ENCODE results near the gene ATP2A1.
"Not testable (repeated sequence)": the region's sequence is repeated elsewhere in the genome, so short reads cannot be mapped to it uniquely, and the experiment has no call there.

The ATP2A1 gene

GRCh38 chr16:28913946-28914724, 35.8 kb downstream of the ATP2A1 start:
- DNase-seq, result no peak

- no peak for DNase-seq
These were observed 36.9 kb downstream of the ATP2A1 start for GRCh38 chr16:28915181-28915580.

- no peak for DNase-seq
These were observed 38.8 kb downstream of the ATP2A1 start for GRCh38 chr16:28917095-28917494.

- DNase-seq, result no peak
These were observed 40.4 kb downstream of the ATP2A1 start for GRCh38 chr16:28918698-28919097.

GRCh38 chr16:28923231-28923587, 44.9 kb downstream of the ATP2A1 start:
- no peak for DNase-seq

GRCh38 chr16:28923652-28924398, 45.5 kb downstream of the ATP2A1 start:
- no peak for DNase-seq

GRCh38 chr16:28924399-28924761, 46.1 kb downstream of the ATP2A1 start:
- no peak for DNase-seq

GRCh38 chr16:28924762-28925385, 46.6 kb downstream of the ATP2A1 start, which contains the start of gene RABEP2:
Gene RABEP2 (minus strand): TSS chr16:28925238. CDS start chr16:28925163, 75 bp downstream.
- DNase-seq, result peak; percentile 98 to 99

GRCh38 chr16:28925386-28926228, 47.3 kb downstream of the ATP2A1 start:
- peak; percentile 80 to 82 for DNase-seq

- not testable (repeated sequence) for DNase-seq
These were observed 48.0 kb downstream of the ATP2A1 start for GRCh38 chr16:28926284-28926683.

- no peak for DNase-seq
These were observed 49.5 kb downstream of the ATP2A1 start for GRCh38 chr16:28927815-28928214.

GRCh38 chr16:28930203-28930602, 51.9 kb downstream of the ATP2A1 start:
- no peak for DNase-seq

- no peak for DNase-seq
These were observed 52.4 kb downstream of the ATP2A1 start for GRCh38 chr16:28930652-28931051.

- DNase-seq, result no peak
These were observed 53.5 kb downstream of the ATP2A1 start, which contains the start of gene CD19 for GRCh38 chr16:28931801-28932225. Gene CD19 (plus strand): TSS chr16:28931971. CDS start chr16:28932001, 30 bp downstream.

GRCh38 chr16:28932339-28933141, 54.3 kb downstream of the ATP2A1 start:
- no peak for DNase-seq

GRCh38 chr16:28933171-28933570, 54.9 kb downstream of the ATP2A1 start:
- no peak for DNase-seq

- DNase-seq, result no peak
These were observed 57.1 kb downstream of the ATP2A1 start for GRCh38 chr16:28935346-28935745.

GRCh38 chr16:28935924-28936783, 57.9 kb downstream of the ATP2A1 start:
- DNase-seq, result peak; percentile 85 to 90

- no peak for DNase-seq
These were observed 58.5 kb downstream of the ATP2A1 start for GRCh38 chr16:28936784-28937155.

- DNase-seq, result no peak
These were observed 59.1 kb downstream of the ATP2A1 start for GRCh38 chr16:28937222-28937876.

Measured in stimulated activated CD4-positive, alpha-beta T cell treated with anti-CD3 and anti-CD28 coated beads, Interleukin-2, amount 100 ng/mL, for 24 hours (primary cell).